ENCODE measurements around the gene SKOR1.
A peak's percentile ranks its signal among the peaks of the same experiment; 100 is the strongest.

Gene SKOR1

GRCh38 chr15:67835297-67836133 is 10.2 kb downstream of the SKOR1 start:
- Histone ChIP-seq H3K27me3 (ENCODE audit: control insufficient read depth, insufficient read depth, low read length) (peaks cover 91% of the 10 kb centered on the region), H3K4me1 (ENCODE audit: control insufficient read depth, insufficient read depth, low read length) (peaks cover 40% of the 10 kb centered on the region), H3K36me3 (ENCODE audit: control insufficient read depth, insufficient read depth, low read length) (no peaks in the 10 kb centered on the region), H3K9me3 (ENCODE audit: control insufficient read depth, insufficient read depth, low read length) (no peaks in the 10 kb centered on the region), H3K4me3 (ENCODE audit: low read depth, low read length) (peak overlapping the region; percentile 57), H3K27ac (ENCODE audit: low read depth, low read length) (no peak overlapping the region), H3K9ac (ENCODE audit: low read depth, low read length) (no peak overlapping the region)

- Histone ChIP-seq H3K4me1 (ENCODE audit: control insufficient read depth, insufficient read depth, low read length) (peaks cover 43% of the 10 kb centered on the region), H3K9ac (ENCODE audit: low read depth, low read length) (no peak overlapping the region), H3K27ac (ENCODE audit: low read depth, low read length) (no peak overlapping the region), H3K36me3 (ENCODE audit: control insufficient read depth, insufficient read depth, low read length) (no peaks in the 10 kb centered on the region), H3K9me3 (ENCODE audit: control insufficient read depth, insufficient read depth, low read length) (no peaks in the 10 kb centered on the region), H3K4me3 (ENCODE audit: low read depth, low read length) (peak overlapping the region; percentile 57), H3K27me3 (ENCODE audit: control insufficient read depth, insufficient read depth, low read length) (peaks cover 88% of the 10 kb centered on the region)
Measured at GRCh38 chr15:67836134-67836455, 10.8 kb downstream of the SKOR1 start.

GRCh38 chr15:67836477-67836876 is 11.2 kb downstream of the SKOR1 start:
- peaks cover 46% of the 10 kb centered on the region for H3K4me1 ChIP-seq (ENCODE audit: control insufficient read depth, insufficient read depth, low read length)
- H3K36me3 ChIP-seq (ENCODE audit: control insufficient read depth, insufficient read depth, low read length) = no peaks in the 10 kb centered on the region
- H3K27ac ChIP-seq (ENCODE audit: low read depth, low read length) = no peak overlapping the region
- peaks cover 88% of the 10 kb centered on the region for H3K27me3 ChIP-seq (ENCODE audit: control insufficient read depth, insufficient read depth, low read length)
- peak overlapping the region; percentile 57 for H3K4me3 ChIP-seq (ENCODE audit: low read depth, low read length)
- H3K9ac ChIP-seq (ENCODE audit: low read depth, low read length) = no peak overlapping the region
- H3K9me3 ChIP-seq (ENCODE audit: control insufficient read depth, insufficient read depth, low read length) = no peaks in the 10 kb centered on the region

- Histone ChIP-seq H3K9ac (ENCODE audit: low read depth, low read length) (no peak overlapping the region), H3K4me3 (ENCODE audit: low read depth, low read length) (no peak overlapping the region), H3K36me3 (ENCODE audit: control insufficient read depth, insufficient read depth, low read length) (no peaks in the 10 kb centered on the region), H3K27ac (ENCODE audit: low read depth, low read length) (no peak overlapping the region), H3K9me3 (ENCODE audit: control insufficient read depth, insufficient read depth, low read length) (no peaks in the 10 kb centered on the region), H3K4me1 (ENCODE audit: control insufficient read depth, insufficient read depth, low read length) (peaks cover 49% of the 10 kb centered on the region), H3K27me3 (ENCODE audit: control insufficient read depth, insufficient read depth, low read length) (peaks cover 86% of the 10 kb centered on the region)
Measured at GRCh38 chr15:67836955-67837354, 11.6 kb downstream of the SKOR1 start.

GRCh38 chr15:67838789-67839332 is 13.6 kb downstream of the SKOR1 start:
- H3K4me1 ChIP-seq (ENCODE audit: control insufficient read depth, insufficient read depth, low read length) = peaks cover 45% of the 10 kb centered on the region
- H3K4me3 ChIP-seq (ENCODE audit: low read depth, low read length) = peak overlapping the region; percentile 88
- no peaks in the 10 kb centered on the region for H3K36me3 ChIP-seq (ENCODE audit: control insufficient read depth, insufficient read depth, low read length)
- H3K9me3 ChIP-seq (ENCODE audit: control insufficient read depth, insufficient read depth, low read length) = no peaks in the 10 kb centered on the region
- peaks cover 67% of the 10 kb centered on the region for H3K27me3 ChIP-seq (ENCODE audit: control insufficient read depth, insufficient read depth, low read length)
- no peak overlapping the region for H3K9ac ChIP-seq (ENCODE audit: low read depth, low read length)
- H3K27ac ChIP-seq (ENCODE audit: low read depth, low read length) = no peak overlapping the region

GRCh38 chr15:67839499-67839928 is 14.2 kb downstream of the SKOR1 start:
- H3K36me3 ChIP-seq (ENCODE audit: control insufficient read depth, insufficient read depth, low read length) = no peaks in the 10 kb centered on the region
- peaks cover 60% of the 10 kb centered on the region for H3K27me3 ChIP-seq (ENCODE audit: control insufficient read depth, insufficient read depth, low read length)
- peak overlapping the region; percentile 3 for H3K27ac ChIP-seq (ENCODE audit: low read depth, low read length)
- H3K4me3 ChIP-seq (ENCODE audit: low read depth, low read length) = peak overlapping the region; percentile 88
- H3K4me1 ChIP-seq (ENCODE audit: control insufficient read depth, insufficient read depth, low read length) = peaks cover 48% of the 10 kb centered on the region
- no peak overlapping the region for H3K9ac ChIP-seq (ENCODE audit: low read depth, low read length)
- H3K9me3 ChIP-seq (ENCODE audit: control insufficient read depth, insufficient read depth, low read length) = no peaks in the 10 kb centered on the region

- peak within 1 kb of the TSS; percentile 78 for H3K27ac ChIP-seq (ENCODE audit: low read depth, low read length)
- peaks cover 51% of the 10 kb centered on the region for H3K4me1 ChIP-seq (ENCODE audit: control insufficient read depth, insufficient read depth, low read length)
- no peaks in the 10 kb centered on the region for H3K36me3 ChIP-seq (ENCODE audit: control insufficient read depth, insufficient read depth, low read length)
- H3K9ac ChIP-seq (ENCODE audit: low read depth, low read length) = peak within 1 kb of the TSS; percentile 80
- peak within 1 kb of the TSS; percentile 88 for H3K4me3 ChIP-seq (ENCODE audit: low read depth, low read length)
- no peaks in the 10 kb centered on the region for H3K9me3 ChIP-seq (ENCODE audit: control insufficient read depth, insufficient read depth, low read length)
- H3K27me3 ChIP-seq (ENCODE audit: control insufficient read depth, insufficient read depth, low read length) = peaks cover 54% of the 10 kb centered on the region
Measured at GRCh38 chr15:67839929-67840748, 14.8 kb downstream of the SKOR1 start, which contains the start of gene RNU6-1. RNU6-1 (minus strand) TSS chr15:67840045.

GRCh38 chr15:67840749-67841512 is 15.6 kb downstream of the SKOR1 start:
- H3K27ac ChIP-seq (ENCODE audit: low read depth, low read length) = peak overlapping the region; percentile 78
- peak overlapping the region; percentile 80 for H3K9ac ChIP-seq (ENCODE audit: low read depth, low read length)
- H3K4me3 ChIP-seq (ENCODE audit: low read depth, low read length) = peak overlapping the region; percentile 88
- peaks cover 46% of the 10 kb centered on the region for H3K27me3 ChIP-seq (ENCODE audit: control insufficient read depth, insufficient read depth, low read length)
- no peaks in the 10 kb centered on the region for H3K36me3 ChIP-seq (ENCODE audit: control insufficient read depth, insufficient read depth, low read length)
- H3K9me3 ChIP-seq (ENCODE audit: control insufficient read depth, insufficient read depth, low read length) = no peaks in the 10 kb centered on the region
- peaks cover 51% of the 10 kb centered on the region for H3K4me1 ChIP-seq (ENCODE audit: control insufficient read depth, insufficient read depth, low read length)

GRCh38 chr15:67841513-67841762 is 16.1 kb downstream of the SKOR1 start:
- Histone ChIP-seq H3K27ac (ENCODE audit: low read depth, low read length) (no peak overlapping the region), H3K4me1 (ENCODE audit: control insufficient read depth, insufficient read depth, low read length) (peaks cover 51% of the 10 kb centered on the region), H3K4me3 (ENCODE audit: low read depth, low read length) (peak overlapping the region; percentile 88), H3K9ac (ENCODE audit: low read depth, low read length) (no peak overlapping the region), H3K9me3 (ENCODE audit: control insufficient read depth, insufficient read depth, low read length) (no peaks in the 10 kb centered on the region), H3K27me3 (ENCODE audit: control insufficient read depth, insufficient read depth, low read length) (peaks cover 41% of the 10 kb centered on the region), H3K36me3 (ENCODE audit: control insufficient read depth, insufficient read depth, low read length) (no peaks in the 10 kb centered on the region)

GRCh38 chr15:67843092-67843501 is 17.8 kb downstream of the SKOR1 start:
- H3K4me3 ChIP-seq (ENCODE audit: low read depth, low read length) = no peak overlapping the region
- H3K4me1 ChIP-seq (ENCODE audit: control insufficient read depth, insufficient read depth, low read length) = peaks cover 41% of the 10 kb centered on the region
- no peaks in the 10 kb centered on the region for H3K36me3 ChIP-seq (ENCODE audit: control insufficient read depth, insufficient read depth, low read length)
- peak overlapping the region; percentile 65 for H3K27ac ChIP-seq (ENCODE audit: low read depth, low read length)
- H3K9me3 ChIP-seq (ENCODE audit: control insufficient read depth, insufficient read depth, low read length) = no peaks in the 10 kb centered on the region
- no peak overlapping the region for H3K9ac ChIP-seq (ENCODE audit: low read depth, low read length)
- peaks cover 24% of the 10 kb centered on the region for H3K27me3 ChIP-seq (ENCODE audit: control insufficient read depth, insufficient read depth, low read length)

Data from HUES48 (cell line).